ENCODE measurements around the gene IRAK2.
"Not testable (repeated sequence)": the region's sequence is repeated elsewhere in the genome, so short reads cannot be mapped to it uniquely, and the experiment has no call there.

Gene IRAK2

GRCh38 chr3:10155123-10155472, 9.6 kb upstream of the IRAK2 start:
- Histone ChIP-seq H3K27me3 (ENCODE audit: insufficient read depth, low read depth) (no peaks in the 10 kb centered on the region), H3K4me2 (no peak overlapping the region), H3K36me3 (ENCODE audit: insufficient read depth) (no peaks in the 10 kb centered on the region), H3K79me2 (ENCODE audit: insufficient read depth, low read depth) (no peaks in the 10 kb centered on the region), H3K9ac (no peak overlapping the region), H4K20me1 (ENCODE audit: insufficient read depth) (no peaks in the 10 kb centered on the region), H2AFZ (ENCODE audit: low read depth) (no peak overlapping the region), H3K4me1 (ENCODE audit: low read depth, poor library complexity, severe bottlenecking) (no peaks in the 10 kb centered on the region), H3K4me3 (IDR thresholded peaks at IDR 0.05; ENCODE audit: insufficient read depth, low read depth, low read length) (no peak overlapping the region), H3K27ac (no peak overlapping the region)
- TF ChIP-seq CTCF (conservative IDR thresholded peaks at IDR 0.05; ENCODE audit: low read depth, low read length): no peak

- Histone ChIP-seq H3K27me3 (ENCODE audit: insufficient read depth, low read depth) (no peaks in the 10 kb centered on the region), H3K27ac (no peak overlapping the region), H3K4me1 (ENCODE audit: low read depth, poor library complexity, severe bottlenecking) (no peaks in the 10 kb centered on the region), H3K79me2 (ENCODE audit: insufficient read depth, low read depth) (no peaks in the 10 kb centered on the region), H3K4me2 (no peak overlapping the region), H2AFZ (ENCODE audit: low read depth) (no peak overlapping the region), H3K36me3 (ENCODE audit: insufficient read depth) (no peaks in the 10 kb centered on the region), H4K20me1 (ENCODE audit: insufficient read depth) (no peaks in the 10 kb centered on the region), H3K9ac (no peak overlapping the region), H3K4me3 (IDR thresholded peaks at IDR 0.05; ENCODE audit: insufficient read depth, low read depth, low read length) (no peak overlapping the region)
- no peak for TF ChIP-seq CTCF (conservative IDR thresholded peaks at IDR 0.05; ENCODE audit: low read depth, low read length)
These were observed 9.1 kb upstream of the IRAK2 start for GRCh38 chr3:10155658-10156057.

GRCh38 chr3:10157031-10157430, 7.7 kb upstream of the IRAK2 start:
- H3K27me3 ChIP-seq (ENCODE audit: insufficient read depth, low read depth): no peaks in the 10 kb centered on the region
- H3K4me3 ChIP-seq (IDR thresholded peaks at IDR 0.05; ENCODE audit: insufficient read depth, low read depth, low read length): no peak overlapping the region
- H3K36me3 ChIP-seq (ENCODE audit: insufficient read depth): no peaks in the 10 kb centered on the region
- no peak for TF ChIP-seq CTCF (conservative IDR thresholded peaks at IDR 0.05; ENCODE audit: low read depth, low read length)
- H2AFZ ChIP-seq (ENCODE audit: low read depth): no peak overlapping the region
- H3K79me2 ChIP-seq (ENCODE audit: insufficient read depth, low read depth): no peaks in the 10 kb centered on the region
- no peak overlapping the region for H3K9ac ChIP-seq
- H3K4me2 ChIP-seq: no peak overlapping the region
- H4K20me1 ChIP-seq (ENCODE audit: insufficient read depth): no peaks in the 10 kb centered on the region
- no peak overlapping the region for H3K27ac ChIP-seq
- H3K4me1 ChIP-seq (ENCODE audit: low read depth, poor library complexity, severe bottlenecking): no peaks in the 10 kb centered on the region

- H3K9ac ChIP-seq, H3K4me2 ChIP-seq: not testable (repeated sequence)
These were observed 6.2 kb upstream of the IRAK2 start for GRCh38 chr3:10158555-10158954.

GRCh38 chr3:10160346-10160745, 4.4 kb upstream of the IRAK2 start:
- no peaks in the 10 kb centered on the region for H4K20me1 ChIP-seq (ENCODE audit: insufficient read depth)
- H3K4me1 ChIP-seq (ENCODE audit: low read depth, poor library complexity, severe bottlenecking): no peaks in the 10 kb centered on the region
- H3K79me2 ChIP-seq (ENCODE audit: insufficient read depth, low read depth): no peaks in the 10 kb centered on the region
- no peak overlapping the region for H2AFZ ChIP-seq (ENCODE audit: low read depth)
- no peaks in the 10 kb centered on the region for H3K36me3 ChIP-seq (ENCODE audit: insufficient read depth)
- no peak overlapping the region for H3K9ac ChIP-seq
- H3K4me3 ChIP-seq (IDR thresholded peaks at IDR 0.05; ENCODE audit: insufficient read depth, low read depth, low read length): no peak overlapping the region
- no peak overlapping the region for H3K4me2 ChIP-seq
- H3K27me3 ChIP-seq (ENCODE audit: insufficient read depth, low read depth): no peaks in the 10 kb centered on the region
- TF ChIP-seq CTCF (conservative IDR thresholded peaks at IDR 0.05; ENCODE audit: low read depth, low read length): no peak
- H3K27ac ChIP-seq: no peak overlapping the region

More at GRCh38 chr3:10158555-10158954, 6.2 kb upstream of the IRAK2 start:
- H3K27ac ChIP-seq; H2AFZ ChIP-seq (ENCODE audit: low read depth); H3K27me3 ChIP-seq (ENCODE audit: insufficient read depth, low read depth); H3K79me2 ChIP-seq (ENCODE audit: insufficient read depth, low read depth); H4K20me1 ChIP-seq (ENCODE audit: insufficient read depth); H3K4me3 ChIP-seq (IDR thresholded peaks at IDR 0.05; ENCODE audit: insufficient read depth, low read depth, low read length); H3K36me3 ChIP-seq (ENCODE audit: insufficient read depth); H3K4me1 ChIP-seq (ENCODE audit: low read depth, poor library complexity, severe bottlenecking): not testable (repeated sequence)

All from KMS-11 (cell line).